Liver (tissue), 2 donors: ENCODE data around the gene CCDC191.

Source experiments
- YY1 ChIP-seq: IDR thresholded peaks from 2 replicates; pipeline ENCODE4 v1.6.1; 2016; ENCODE audit warnings: antibody characterized with exemption, mild to moderate bottlenecking
- TF ChIP-seq, protein P1 (sequence below): fragments of 150-350 bp; IDR thresholded peaks from 2 replicates; pipeline ENCODE4 v1.5.1; 2017; ENCODE audit warnings: improper control_type of control experiment, low read depth, low read length; ENCODE audit not compliant: missing input control
- TF ChIP-seq, protein P2 (sequence below): IDR thresholded peaks from 2 replicates; pipeline ENCODE4 v1.6.1; 2016; ENCODE audit warnings: antibody characterized with exemption
- donor health status: healthy.

DNA sequence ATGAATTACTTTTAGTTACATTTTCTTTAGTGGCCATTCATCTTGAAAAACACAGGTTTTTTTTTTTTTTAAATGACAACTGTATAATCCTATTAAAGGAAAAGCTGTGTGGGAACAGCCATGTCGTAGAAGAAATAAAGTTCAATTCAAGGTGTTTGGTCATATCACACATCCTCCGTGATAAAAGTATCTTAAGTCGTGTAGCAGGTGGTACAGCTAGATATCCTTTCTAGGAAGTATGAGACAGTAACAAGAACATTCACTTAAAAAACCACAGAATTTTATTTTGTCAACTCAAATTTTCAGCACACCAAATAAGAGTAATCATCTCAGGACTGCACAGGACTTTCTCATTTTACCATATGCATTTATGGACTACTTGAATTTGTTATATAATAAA is 92.4 kb downstream of the CCDC191 start:
- TF ChIP-seq, protein P1, sequence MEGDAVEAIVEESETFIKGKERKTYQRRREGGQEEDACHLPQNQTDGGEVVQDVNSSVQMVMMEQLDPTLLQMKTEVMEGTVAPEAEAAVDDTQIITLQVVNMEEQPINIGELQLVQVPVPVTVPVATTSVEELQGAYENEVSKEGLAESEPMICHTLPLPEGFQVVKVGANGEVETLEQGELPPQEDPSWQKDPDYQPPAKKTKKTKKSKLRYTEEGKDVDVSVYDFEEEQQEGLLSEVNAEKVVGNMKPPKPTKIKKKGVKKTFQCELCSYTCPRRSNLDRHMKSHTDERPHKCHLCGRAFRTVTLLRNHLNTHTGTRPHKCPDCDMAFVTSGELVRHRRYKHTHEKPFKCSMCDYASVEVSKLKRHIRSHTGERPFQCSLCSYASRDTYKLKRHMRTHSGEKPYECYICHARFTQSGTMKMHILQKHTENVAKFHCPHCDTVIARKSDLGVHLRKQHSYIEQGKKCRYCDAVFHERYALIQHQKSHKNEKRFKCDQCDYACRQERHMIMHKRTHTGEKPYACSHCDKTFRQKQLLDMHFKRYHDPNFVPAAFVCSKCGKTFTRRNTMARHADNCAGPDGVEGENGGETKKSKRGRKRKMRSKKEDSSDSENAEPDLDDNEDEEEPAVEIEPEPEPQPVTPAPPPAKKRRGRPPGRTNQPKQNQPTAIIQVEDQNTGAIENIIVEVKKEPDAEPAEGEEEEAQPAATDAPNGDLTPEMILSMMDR, result no peak
- TF ChIP-seq, protein P2, sequence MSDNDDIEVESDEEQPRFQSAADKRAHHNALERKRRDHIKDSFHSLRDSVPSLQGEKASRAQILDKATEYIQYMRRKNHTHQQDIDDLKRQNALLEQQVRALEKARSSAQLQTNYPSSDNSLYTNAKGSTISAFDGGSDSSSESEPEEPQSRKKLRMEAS, result no peak
- no peak for TF ChIP-seq YY1
